Mammary microvascular endothelial cell (primary cell): Measurements from ENCODE around the gene SPTBN1. TPM values are rescaled to one million over a fixed set of nuclear protein-coding genes. Genes with fewer than 3 reads are reported as not detected.

Source experiments
- total RNA-seq: library from RNA; depleted of rRNA; stranded (reverse); fragments of >200 nt; gene quantifications from 2 replicates; pipeline ENCODE4 v1.2.3, GENCODE V29; 2015

Gene SPTBN1
- 261 and 276 TPM in 2 replicates for total RNA-seq

GRCh38 chr2:54455563-54456361 is at the start of gene SPTBN1:
Gene SPTBN1, plus strand, starts transcription at chr2:54456327. Its CDS starts 70,092 bp downstream, at chr2:54526419.

Other genes starting within 250 kb of the SPTBN1 start
- not detected in 2 replicates for gene TSPYL6, start 200.1 kb upstream of the SPTBN1 start, total RNA-seq